ENCODE results near the gene MRM1. TPM values are rescaled to one million over a fixed set of nuclear protein-coding genes. Genes with fewer than 3 reads are reported as not detected.

The MRM1 gene
- total RNA-seq, 1 experiment from 2014 or later = 16.5 TPM

GRCh38 chr17:36601303-36602029 lies at the start of gene MRM1 (continued):
- TF ChIP-seq SOX15 (CRISPR knock-in tag; IDR thresholded peaks at IDR 0.05) (no peak), FOXK1 (CRISPR knock-in tag; IDR thresholded peaks at IDR 0.05) (no peak; the same call in 1 of the 2 replicates), ATF2 (CRISPR knock-in tag; IDR thresholded peaks at IDR 0.05; ENCODE audit: borderline replicate concordance, low read depth) (no peak), FOXP1 (CRISPR knock-in tag; IDR thresholded peaks at IDR 0.05; ENCODE audit: borderline replicate concordance) (peak; percentile 41), ZNF317 (CRISPR knock-in tag; IDR thresholded peaks at IDR 0.05; ENCODE audit: borderline replicate concordance, low read depth) (no peak), PRDM15 (CRISPR knock-in tag; IDR thresholded peaks at IDR 0.05) (0 out of 2 replicates have a peak, but pooled peaks have one; percentile 10), SP1 (CRISPR knock-in tag; conservative IDR thresholded peaks at IDR 0.05) (peak; percentile 71; the same call in 1 of the 2 replicates), EMX1 (CRISPR knock-in tag; IDR thresholded peaks at IDR 0.05) (0 out of 2 replicates have a peak, but pooled peaks have one; percentile 31), CREM (CRISPR knock-in tag; IDR thresholded peaks at IDR 0.05) (peak; percentile 22; the same call in 1 of the 2 replicates), GTF2I (CRISPR knock-in tag; conservative IDR thresholded peaks at IDR 0.05) (no peak), ZBTB43 (CRISPR knock-in tag; IDR thresholded peaks at IDR 0.05) (no peak), HMGXB4 (CRISPR knock-in tag; IDR thresholded peaks at IDR 0.05) (peak; percentile 67), ZSCAN18 (CRISPR knock-in tag; IDR thresholded peaks at IDR 0.05) (no peak), NR1H2 (CRISPR knock-in tag; IDR thresholded peaks at IDR 0.05) (no peak), ERG (CRISPR knock-in tag; IDR thresholded peaks at IDR 0.05) (0 out of 2 replicates have a peak, but pooled peaks have one; percentile 4), NR3C1 (CRISPR knock-in tag; conservative IDR thresholded peaks at IDR 0.05; ENCODE audit: low read depth) (no peak), CDX4 (CRISPR knock-in tag; IDR thresholded peaks at IDR 0.05; ENCODE audit: borderline replicate concordance) (no peak), PREB (CRISPR knock-in tag; IDR thresholded peaks at IDR 0.05; ENCODE audit: borderline replicate concordance) (no peak), TEAD1 (CRISPR knock-in tag; IDR thresholded peaks at IDR 0.05) (0 out of 2 replicates have a peak, but pooled peaks have one; percentile 50), CTCF (IDR thresholded peaks at IDR 0.05) (no peak), ZNF396 (CRISPR knock-in tag; IDR thresholded peaks at IDR 0.05; ENCODE audit: borderline replicate concordance) (no peak), JAZF1 (CRISPR knock-in tag; IDR thresholded peaks at IDR 0.05) (no peak), KAT7 (CRISPR knock-in tag; IDR thresholded peaks at IDR 0.05; ENCODE audit: borderline replicate concordance) (peak; percentile 24; the same call in 1 of the 2 replicates)

All from WTC11 (cell line).